Islet precursor cell (in vitro differentiated cells): ENCODE results near the gene BRIP1.
"Not testable (repeated sequence)": the region's sequence is repeated elsewhere in the genome, so short reads cannot be mapped to it uniquely, and the experiment has no call there.

Experiments
- DNase-seq: peaks from one replicate; pipeline ENCODE4 v3.0.0-alpha.2; 2018

Gene BRIP1

GRCh38 chr17:61862105-61862574, 1.2 kb downstream of the BRIP1 start:
- DNase-seq, result no peak

DNA sequence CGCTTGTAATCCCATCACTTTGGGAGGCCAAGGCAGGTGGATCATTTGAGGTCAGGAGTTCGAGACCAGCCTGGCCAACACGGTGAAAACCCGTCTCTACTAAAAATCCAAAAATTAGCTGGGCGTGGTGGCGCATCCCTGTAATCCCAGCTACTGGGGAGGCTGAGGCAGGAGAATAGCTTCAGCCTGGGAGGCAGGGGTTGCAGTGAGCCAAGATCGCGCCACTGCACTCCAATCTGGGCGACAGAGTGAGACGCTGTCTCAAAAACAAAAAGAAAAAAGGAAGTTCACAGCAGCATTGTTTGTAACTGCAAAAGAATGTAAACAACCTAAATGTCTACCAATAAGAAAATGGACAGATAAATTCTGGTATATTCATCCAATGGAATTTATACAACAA, 2.9 kb downstream of the BRIP1 start:
- not testable (repeated sequence) for DNase-seq

GRCh38 chr17:61856035-61856434, 7.3 kb downstream of the BRIP1 start:
- no peak for DNase-seq

GRCh38 chr17:61852857-61853256, 10.5 kb downstream of the BRIP1 start:
- DNase-seq, result no peak

- DNase-seq, result no peak
These were observed 13.7 kb downstream of the BRIP1 start for GRCh38 chr17:61849674-61850073.

DNA sequence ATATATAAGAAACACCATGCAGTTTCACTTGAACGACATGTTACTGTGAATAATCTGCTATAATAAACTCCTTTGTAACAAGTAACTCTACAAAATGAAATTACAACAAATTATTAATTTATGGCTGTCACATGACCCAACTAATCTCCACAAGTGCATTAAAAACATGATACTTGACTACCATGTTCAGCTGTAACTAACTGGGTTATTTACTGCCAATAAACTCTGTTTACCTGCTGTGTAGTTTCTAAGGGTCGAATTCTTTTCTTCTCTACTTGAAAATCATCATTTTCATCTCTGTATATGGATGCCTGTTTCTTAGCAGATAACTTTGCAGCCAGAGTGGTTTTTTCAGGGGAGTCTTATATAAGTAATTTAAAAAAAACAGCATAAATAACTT, 14.4 kb downstream of the BRIP1 start:
- no peak for DNase-seq

DNA sequence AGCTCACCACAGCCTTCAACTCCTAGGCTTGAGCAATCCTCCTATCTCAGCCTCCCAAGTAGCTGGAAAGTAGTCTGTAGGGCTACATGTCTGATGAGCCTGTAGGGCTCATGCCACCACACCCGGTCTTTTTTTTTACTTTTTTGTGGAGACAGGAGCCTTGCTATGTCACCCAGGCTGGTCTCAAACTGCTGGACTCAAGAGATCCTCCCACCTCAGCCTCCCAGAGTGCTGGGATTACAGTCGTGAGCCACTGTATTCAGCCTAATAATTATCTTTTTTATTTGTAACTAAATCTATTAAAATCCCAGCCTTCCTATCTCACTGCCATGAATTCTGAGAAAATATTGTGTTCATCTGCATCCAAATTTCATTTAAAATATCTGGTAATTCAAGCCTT, 15.1 kb downstream of the BRIP1 start:
- no peak for DNase-seq

GRCh38 chr17:61847659-61848058, 15.7 kb downstream of the BRIP1 start:
- no peak for DNase-seq

- DNase-seq, result no peak
These were observed 16.5 kb downstream of the BRIP1 start for GRCh38 chr17:61846761-61847375.

GRCh38 chr17:61846088-61846487, 17.2 kb downstream of the BRIP1 start:
- no peak for DNase-seq

- no peak for DNase-seq
These were observed 19.9 kb downstream of the BRIP1 start for GRCh38 chr17:61843435-61843834.

GRCh38 chr17:61842899-61843298, 20.4 kb downstream of the BRIP1 start:
- no peak for DNase-seq

GRCh38 chr17:61839300-61839786, 24.0 kb downstream of the BRIP1 start:
- DNase-seq, result no peak

- no peak for DNase-seq
These were observed 25.9 kb downstream of the BRIP1 start for GRCh38 chr17:61837175-61838051.

- no peak for DNase-seq
These were observed 26.8 kb downstream of the BRIP1 start for GRCh38 chr17:61836266-61837174.

- no peak for DNase-seq
These were observed 27.7 kb downstream of the BRIP1 start for GRCh38 chr17:61835606-61836005.

- peak; percentile 58 for DNase-seq
These were observed 28.7 kb downstream of the BRIP1 start for GRCh38 chr17:61834610-61835009.

- peak; percentile 63 for DNase-seq
These were observed 29.7 kb downstream of the BRIP1 start for GRCh38 chr17:61833536-61834193.

DNA sequence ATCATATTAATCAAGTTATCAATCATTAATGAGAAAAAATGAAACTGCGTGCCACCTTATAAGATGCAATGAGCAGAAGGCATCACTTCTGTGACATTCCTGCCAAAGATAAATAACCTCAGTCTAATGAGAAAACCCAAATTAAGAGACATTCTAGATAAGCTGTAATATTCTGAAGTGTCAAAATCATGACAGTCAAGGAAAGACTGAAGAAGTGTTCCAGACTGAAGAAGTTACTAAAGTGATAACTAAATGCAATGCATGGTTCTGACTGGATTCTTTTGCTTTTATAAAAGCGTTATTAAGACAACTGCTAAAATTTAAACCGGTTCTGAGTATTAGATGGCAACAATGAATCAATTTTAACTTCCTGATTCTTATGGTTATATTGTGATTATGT, 30.9 kb downstream of the BRIP1 start:
- no peak for DNase-seq

DNA sequence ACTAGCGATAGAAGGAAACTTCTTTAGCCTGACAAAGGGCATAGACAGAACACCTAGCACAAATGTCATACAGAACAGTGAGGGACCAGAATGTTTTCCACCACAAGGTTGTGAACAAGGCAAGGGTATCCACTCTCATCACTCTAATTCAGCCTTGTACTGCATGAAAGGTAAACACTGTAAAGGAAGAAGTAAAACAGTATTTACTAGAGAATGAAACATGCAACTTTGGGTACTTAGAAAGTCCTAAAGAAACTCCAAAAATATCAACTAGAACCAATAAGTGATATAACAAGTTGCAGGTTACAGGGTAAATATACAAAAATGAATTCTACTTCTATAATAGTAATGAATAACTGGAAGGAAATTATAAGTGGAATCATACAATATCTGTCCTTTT, 32.2 kb downstream of the BRIP1 start:
- no peak for DNase-seq

DNA sequence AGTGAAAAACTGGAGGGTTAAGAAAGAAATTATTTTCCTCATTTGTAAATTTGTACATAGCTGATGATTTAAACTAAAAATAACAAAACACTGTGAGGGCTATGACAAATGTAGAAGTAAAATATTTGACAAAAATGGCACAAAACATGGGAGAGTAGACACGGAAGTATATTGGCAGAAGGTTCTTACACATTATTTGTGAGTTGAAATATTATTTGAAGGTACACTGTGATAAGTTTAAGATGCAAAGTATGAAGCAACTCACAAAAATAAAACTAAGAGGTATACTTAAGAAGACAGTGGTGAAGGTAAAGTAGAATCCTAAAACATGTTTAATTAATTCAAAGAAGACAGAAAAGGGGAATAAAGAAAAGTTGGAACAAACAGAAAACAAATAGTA, 34.6 kb downstream of the BRIP1 start:
- no peak for DNase-seq

GRCh38 chr17:61827649-61828395, 35.5 kb downstream of the BRIP1 start:
- DNase-seq, result no peak
